ENCODE results near the gene TRIP12.
"Not testable (repeated sequence)": the region's sequence is repeated elsewhere in the genome, so short reads cannot be mapped to it uniquely, and the experiment has no call there.

Gene TRIP12

DNA sequence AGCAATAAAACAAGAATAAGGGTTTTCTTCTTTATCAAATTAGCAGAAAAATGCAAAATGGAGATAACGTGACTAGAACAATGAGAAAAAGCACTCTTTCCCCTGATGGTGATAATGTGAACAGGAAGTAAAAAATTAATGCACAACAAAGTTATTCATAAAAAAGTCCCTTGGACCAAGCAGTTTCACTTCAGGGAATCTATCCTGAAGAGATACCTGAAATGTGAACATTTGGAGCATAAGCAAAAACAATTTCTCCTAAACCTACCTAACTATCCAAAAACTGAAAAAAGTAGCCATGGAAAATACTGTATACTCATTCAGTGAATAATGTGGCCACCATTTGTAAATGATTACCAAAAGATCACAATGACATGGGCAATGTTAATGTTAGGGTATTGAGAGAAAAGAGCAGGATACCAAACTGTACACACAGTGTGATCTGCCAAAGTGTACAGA lies 48.7 kb downstream of the TRIP12 start:
- no peak for DNase-seq

DNA sequence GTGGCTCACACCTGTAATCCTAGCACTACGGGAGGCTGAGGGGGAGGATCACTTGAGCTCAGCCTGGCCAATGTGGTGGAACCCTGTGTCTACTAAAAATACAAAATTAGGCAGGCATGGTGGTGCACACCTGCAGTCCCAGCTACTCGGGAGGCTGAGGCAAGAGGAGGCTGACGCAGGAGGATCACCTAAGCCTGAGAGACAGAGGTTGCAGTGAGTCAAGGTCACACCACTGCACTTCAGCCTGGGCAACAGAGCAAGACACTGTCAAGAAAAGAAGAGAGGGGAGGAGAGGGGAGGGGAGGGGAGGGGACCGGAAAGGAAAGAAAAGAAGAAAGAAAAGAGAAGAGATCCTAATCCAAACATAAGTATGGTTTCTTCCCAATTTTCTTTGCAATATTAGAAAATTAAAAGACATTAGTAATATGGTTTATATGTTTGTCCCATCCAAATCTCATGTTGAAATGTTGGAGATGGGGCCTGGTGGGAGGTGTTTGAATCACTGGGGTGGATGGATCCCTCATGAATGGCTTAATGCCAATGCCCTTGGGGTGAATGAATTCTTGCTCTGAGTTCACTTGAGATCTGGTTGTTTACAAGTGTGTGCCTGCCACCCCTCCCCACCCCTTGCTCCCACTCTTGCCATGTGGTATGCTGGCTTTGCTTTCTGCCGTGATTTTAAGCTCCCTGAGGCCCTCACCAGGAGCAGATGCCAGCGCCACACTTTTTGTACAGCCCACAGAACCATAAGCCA lies 50.7 kb downstream of the TRIP12 start:
- DNase-seq, result no peak

DNA sequence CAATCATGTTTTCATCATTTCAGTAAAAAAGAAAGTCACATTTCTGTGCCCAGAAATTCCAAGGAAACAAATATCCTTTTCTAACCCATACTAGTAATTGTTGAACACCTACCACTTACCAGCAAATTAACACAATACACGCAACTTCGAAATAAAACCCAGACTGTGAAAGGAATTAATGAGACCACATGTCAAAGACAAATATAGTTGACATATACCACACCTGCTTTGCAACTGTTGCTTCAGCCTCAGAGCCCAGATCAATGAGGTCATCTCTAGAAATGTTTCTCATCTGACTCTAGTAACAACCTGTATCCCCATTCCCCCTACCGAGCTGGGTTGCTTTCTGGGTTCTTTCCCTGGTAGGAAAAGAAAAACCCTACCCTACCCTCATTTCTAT lies 52.6 kb downstream of the TRIP12 start:
- DNase-seq, result no peak

DNA sequence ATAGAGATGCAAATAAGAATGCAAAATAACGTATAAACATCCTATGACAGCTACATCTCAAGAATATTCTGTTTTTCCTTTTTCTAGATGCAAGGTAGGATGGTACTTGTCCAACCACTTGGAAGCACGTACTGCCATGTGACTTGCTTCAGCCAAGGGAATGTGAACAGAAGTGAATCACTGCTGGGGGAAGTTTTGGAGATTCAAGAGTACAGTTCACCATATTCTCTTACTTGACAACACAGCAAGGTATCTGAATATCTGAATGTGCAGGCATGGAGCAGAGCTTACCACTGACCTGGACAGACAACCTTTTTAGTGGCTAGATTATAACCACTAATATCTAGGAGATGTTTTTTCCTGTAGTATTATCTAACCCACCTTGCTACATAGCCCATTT lies 53.0 kb downstream of the TRIP12 start:
- DNase-seq, result no peak

DNA sequence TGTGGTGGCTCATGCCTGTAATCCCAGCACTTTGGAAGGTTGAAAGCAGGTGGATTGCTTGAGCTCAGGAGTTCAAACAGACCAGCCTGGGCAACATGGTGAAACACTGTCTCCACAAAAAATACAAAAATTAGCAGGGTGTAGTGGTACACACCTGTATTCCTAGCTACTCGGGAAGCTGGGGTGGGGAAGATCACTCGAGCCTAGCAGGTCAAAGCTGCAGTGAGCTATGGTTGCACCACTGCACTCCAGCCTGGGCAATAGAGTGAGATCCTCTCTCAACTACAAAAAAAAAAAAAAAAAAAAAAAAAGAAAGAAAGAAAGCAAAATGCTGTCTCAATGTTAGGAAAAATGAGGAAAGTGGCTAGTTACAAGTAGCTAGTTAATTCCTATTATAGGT lies 56.8 kb downstream of the TRIP12 start:
- DNase-seq, result no peak

DNA sequence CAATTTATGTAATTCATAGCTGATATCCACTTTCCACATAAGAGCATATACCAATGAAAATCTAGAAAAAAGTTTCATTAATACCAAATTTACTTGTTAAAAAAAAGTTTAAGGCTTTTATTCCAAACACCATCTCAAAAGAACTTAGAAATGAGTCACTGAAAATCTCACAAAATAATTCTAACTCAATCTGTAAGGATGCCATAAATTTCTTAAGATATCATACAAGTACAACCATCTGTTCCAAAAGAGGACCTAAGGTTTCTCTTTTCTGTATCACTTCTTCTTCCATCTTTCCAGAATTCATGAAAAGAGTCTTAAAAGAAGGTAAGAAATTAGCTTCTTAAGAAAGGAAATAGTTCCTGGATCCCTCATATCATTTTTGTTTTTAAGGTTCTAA lies 60.4 kb downstream of the TRIP12 start:
- no peak for DNase-seq

DNA sequence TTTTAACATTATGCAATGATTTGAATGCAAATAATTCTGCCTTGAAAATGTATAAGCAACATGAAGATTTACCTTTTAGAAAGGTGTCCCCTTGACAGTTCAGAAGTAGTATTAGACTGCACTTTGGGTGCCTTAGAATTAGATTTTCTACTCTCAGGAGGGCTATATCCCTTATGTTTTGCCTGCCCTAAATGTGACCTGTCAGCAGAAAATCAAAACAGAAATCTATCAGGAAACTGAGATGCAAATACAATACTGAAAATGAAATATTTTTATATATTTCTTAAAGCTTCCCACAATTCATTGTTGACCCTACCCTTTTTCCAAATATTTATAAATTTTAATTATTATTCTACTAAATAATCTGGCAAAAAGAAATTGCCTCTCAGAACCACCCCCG lies 61.5 kb downstream of the TRIP12 start:
- no peak for DNase-seq

DNA sequence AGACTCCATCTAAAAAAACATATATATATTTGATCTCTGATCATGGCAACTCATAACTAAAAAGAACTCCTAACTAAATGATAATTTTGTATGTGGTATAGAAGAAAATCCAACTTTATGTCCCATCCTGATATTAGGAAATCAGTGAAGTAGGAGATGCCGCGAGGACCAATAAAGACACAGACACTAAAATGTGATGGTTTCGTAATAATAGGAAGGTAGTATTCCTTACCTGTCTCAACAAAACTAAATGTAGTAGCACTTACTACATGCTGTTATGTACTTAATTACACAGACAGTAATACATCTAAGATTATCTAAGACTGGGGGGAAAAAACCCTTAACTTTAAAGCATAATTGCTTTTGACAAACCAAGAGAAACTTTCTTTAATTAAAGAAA lies 63.5 kb downstream of the TRIP12 start:
- no peak for DNase-seq

DNA sequence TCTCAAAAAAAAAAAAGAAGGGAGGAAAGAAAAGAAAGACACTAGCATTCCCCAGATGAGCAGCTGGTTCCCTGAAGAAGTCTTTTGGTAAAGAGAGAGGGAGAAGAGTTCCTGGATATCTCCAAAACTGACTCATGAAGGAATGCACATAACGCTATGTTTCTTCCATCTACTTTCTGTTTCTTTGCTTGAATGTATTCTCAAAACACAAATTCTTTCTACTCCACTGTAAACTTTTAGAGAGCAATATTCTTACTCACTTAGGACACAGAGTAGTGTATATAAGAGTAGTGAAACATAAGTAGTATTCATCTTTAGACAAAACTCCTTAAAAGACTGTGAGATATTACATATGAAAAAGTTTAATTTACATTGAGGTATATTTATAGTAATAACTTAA lies 64.2 kb downstream of the TRIP12 start:
- DNase-seq, result no peak

DNA sequence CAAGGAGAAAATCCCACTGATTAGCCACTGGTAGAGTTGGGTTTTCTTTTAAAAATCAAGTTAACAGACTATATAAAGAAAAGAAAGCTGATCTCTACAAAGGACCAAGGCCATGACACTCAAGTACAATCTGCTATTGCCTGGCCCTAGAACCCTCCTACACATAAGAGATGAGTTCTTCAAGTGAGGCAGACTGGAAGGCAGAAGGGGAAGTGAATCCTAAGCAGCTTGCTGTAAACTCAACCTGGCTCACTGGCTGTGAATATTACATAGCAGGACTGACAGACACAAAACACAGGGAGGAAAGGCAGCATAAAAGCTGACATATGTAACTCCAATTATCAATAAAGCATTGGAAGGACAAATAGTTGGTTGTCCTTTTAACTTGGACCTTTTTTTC lies 65.4 kb downstream of the TRIP12 start:
- DNase-seq, result no peak

DNA sequence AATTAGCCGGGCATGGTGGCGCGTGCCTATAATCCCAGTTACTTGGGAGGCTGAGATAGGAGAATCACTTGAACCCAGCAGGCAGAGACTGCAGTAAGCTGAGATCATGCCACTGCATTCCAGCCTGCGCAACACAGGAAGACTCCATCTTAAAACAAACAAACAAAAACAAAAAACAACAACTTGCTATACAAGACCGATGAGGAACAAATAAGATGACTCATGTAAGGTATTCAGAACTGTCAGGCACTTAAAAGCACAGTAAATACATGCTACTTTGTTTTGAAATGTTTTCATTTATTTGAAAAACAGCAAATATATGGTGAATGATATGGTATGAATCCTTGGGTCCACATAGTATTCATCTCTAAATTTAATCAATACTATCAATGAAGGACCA lies 66.7 kb downstream of the TRIP12 start:
- no peak for DNase-seq

DNA sequence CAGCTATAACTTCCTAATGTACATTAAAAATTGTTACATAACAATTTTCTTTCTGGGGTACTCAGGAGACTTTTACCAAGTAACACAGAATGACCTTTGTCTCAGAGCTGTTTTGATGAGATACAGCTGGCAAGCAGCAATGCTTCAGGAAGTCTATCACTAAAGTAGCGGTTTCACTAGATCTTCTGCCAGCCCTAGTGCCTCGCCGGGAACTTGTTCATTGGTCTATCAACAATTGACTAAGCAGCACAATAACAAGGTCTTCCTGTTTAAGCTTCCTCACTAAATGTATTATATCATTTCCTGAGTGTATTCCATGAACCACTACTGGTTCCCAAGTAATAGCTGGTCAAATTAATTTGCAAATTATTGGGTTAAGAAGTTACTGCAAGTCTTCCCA lies 69.2 kb downstream of the TRIP12 start:
- no peak for DNase-seq

DNA sequence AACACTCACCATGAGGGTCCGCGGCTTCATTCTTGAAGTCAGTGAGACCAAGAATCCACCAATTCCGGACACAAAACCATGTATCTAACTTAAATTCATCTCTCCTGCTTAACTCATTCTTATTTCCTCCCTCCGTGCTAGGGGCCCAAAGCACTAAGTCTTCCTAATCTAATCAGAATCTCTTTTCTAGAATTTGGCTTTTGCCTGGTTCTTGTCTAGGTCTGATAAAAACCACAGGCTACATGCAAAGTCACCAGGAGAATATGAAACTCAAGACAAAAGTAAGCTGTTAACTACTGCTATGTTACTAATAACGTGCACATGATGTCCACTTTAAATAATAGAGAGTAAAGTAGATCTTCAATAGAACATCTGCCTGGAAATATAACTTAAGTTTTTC lies 69.9 kb downstream of the TRIP12 start:
- DNase-seq, result no peak

DNA sequence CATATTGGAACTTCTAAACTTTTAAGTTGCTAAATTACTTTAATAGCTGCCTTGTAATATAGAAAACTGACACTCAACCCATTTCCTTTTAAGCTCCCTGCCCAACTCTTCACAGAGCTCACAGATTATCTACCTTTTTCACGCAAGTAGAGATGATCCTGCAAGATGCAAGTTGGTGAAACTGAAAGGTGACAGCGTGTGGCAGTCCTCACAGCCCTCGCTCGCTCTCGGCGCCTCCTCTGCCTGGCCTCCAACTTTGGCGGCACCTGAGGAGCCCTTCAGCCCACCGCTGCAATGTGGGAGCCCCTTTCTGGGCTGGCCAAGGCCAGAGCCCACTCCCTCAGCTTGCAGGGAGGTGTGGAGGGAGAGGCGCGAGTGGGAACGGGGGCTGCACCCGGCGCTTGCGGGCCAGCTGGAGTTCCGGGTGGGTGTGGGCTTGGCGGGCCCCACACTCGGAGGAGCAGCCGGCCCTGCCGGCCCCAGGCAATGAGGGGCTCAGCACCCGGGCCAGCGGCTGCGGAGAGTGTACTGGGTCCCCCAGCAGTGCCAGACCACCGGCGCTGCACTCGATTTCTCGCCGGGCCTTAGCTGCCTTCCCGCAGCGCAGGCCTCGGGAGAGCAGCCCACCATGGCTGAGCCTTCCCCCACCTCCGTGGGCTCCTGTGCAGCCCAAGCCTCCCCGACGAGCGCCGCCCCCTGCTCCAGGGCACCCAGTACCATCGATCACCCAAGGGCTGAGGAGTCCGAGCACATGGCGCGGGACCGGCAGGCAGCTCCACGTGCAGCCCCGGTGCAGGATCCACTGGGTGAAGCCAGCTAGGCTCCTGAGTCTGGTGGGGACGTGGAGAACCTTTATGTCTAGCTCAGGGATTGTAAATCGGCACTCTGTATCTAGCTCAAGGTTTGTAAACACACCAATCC lies 71.2 kb downstream of the TRIP12 start:
- not testable (repeated sequence) for DNase-seq

DNA sequence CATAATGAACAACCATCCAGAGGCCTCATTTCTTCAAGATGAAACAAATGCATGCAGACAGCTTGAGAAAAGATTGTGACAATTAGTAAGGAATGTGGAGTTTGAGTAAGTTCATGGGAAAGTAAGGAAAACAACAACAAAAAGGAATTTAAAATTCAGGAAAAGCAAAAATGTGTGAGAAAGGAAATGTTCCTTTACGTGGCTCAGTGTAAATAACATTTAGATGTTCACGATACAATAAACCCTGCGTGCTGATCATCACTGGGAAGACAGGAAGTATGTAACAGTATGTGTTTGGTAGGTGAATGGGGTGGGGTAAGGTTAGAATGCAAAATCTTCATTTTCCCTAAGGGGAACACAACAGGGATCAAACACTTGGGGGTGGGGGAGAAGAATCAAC lies 72.7 kb downstream of the TRIP12 start:
- no peak for DNase-seq

DNA sequence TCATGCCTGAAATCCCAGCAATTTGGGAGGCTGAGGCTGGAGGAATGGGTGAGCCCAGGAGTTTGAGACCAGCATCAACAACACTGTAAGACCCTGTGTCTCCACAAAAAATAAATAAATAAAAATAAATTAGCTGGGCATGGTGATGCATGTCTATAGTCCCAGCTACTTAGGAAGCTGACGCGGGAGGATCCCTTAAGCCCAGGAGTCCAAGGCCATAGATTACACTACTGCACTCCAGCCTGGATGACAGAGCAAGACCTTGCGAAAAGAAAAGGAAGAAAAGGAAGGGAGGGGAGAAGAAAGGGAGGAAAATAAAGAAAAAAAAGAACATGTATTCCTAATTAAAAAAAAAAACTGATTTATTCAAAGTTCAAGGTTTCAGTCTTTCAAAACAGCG lies 78.2 kb downstream of the TRIP12 start:
- DNase-seq, result no peak

DNA sequence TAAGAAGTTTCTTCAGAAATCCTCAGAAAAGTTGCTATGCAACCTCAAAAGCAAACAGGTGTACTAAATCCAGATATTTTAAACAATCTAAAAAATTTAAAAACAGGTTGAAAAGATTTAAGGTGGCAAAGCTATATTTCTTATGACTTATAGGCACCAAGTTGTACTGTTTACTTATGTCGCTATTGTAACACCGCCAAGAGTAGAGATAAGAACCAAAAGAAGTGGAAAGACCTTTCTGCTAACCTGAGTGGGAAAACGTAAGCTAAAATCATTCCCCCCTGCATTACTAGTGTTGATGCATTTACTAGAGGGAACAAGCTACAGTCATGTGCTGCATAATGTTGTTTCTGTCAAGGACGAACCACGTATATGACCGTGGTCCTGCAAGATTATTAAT lies 83.1 kb downstream of the TRIP12 start:
- no peak for DNase-seq

DNA sequence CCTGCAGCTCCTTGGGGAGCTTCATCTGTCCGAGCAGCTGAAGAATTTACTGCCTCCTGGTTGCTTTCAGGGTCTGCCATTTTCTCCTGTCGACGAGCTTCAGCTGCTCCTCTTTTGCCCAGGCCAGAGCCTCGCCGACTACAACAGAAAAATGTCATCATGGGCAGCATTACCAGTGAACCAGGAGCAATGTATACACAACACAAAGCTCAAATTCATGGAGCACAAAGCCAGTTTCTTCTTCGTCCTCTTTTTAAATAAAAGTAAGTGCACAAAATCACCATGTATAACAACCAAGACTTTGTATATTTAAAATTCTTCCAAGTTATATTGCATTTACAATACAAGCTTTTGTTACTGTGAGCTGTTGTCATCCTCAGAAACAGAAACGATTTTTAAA lies 85.0 kb downstream of the TRIP12 start:
- no peak for DNase-seq

DNA sequence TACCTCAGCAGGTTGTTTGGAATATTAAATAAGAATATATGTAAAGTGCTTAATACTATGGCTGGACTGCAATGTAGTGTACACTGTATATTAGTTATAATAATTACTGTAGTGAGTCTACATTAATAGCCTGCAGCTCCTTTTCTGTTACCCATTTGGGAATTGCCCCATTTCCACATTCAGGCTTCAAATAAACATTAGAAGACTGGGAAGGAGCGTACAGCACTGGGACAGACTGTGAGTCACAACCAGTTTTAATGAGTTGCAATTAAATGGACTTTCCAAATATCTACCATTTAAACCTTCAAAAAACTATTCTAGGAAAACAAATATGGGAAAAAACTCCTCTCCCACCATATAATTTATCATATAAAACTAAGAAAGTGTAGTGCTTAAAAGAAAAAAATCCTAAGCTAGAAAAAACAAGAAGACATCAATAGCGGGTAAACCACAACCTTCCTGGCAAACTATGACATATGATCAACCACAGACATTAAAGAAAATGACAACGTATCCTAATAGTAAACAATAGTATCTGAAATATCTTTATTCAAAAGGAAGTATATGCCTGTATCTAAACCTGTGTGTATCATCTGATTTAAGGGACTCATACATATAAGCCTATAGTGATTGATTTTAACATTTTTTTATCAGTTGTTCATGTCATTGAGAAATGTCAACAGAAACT lies 86.1 kb downstream of the TRIP12 start:
- DNase-seq, result no peak

DNA sequence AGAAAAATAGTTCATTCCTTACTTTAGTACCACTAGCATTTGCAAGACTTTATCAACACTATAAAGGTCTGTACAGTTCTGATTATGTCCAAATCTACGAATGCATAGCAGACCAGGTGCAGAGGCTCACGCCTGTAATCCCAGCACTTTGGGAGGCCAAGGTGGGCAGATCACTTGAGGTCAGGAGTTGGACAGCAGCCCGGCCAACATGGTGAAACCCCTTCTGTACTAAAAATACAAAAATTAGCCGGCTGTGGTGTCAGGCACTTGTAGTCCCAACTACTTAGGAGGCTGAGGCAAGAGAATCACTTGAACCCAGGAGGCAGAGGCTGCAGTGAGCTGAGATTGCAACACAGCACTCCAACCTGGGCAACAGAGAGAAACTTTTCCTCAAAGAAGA lies 87.4 kb downstream of the TRIP12 start:
- not testable (repeated sequence) for DNase-seq

DNA sequence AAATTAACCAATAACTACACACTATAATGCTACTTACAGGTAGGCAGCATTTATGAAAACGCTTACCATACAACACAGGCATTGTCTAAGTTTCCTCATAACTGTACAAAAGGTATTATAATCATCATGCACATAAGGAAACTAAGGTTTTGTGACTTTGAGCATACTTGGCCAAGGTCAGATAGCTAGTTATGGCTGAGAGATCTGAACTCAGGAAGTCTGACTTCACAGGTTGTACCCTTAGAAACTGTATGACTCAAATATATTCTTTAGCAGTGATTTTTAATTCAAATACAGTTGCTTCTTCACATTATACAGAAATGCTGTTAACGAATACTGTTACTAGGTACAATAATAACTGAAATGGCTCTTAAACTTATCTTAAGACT lies 89.3 kb downstream of the TRIP12 start:
- DNase-seq, result no peak

DNA sequence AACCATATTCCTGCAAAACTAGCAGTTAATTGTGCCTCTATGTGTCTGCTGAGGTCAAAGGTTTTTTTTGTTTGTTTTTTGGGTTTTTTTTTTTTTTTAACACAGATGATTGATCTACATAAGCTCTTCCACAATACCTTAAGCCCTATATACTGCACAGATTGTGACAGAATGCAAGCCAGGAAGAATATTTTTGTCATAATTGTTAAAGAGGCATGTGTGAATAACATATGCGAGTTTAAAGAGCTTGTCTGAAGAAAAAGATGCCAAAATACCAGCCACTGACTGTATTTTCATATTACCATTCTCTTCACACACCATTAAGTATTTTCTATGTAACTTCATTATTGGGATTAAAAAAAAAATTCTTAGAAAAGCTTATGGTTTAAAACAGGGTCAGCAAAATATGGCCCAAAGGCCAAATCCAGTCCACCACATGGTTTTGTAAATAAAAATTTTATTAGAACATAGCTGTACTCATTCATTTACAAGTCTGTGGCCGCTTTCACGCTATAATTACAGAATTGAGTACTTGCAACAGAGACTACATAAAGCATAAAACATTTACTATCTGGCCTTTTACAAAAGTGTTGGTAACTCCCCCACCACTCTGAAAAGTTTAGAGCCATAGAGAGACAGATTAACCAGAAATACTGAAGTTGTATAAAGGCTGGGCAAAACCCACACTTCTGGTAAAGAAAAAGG lies 89.9 kb downstream of the TRIP12 start:
- DNase-seq, result no peak

DNA sequence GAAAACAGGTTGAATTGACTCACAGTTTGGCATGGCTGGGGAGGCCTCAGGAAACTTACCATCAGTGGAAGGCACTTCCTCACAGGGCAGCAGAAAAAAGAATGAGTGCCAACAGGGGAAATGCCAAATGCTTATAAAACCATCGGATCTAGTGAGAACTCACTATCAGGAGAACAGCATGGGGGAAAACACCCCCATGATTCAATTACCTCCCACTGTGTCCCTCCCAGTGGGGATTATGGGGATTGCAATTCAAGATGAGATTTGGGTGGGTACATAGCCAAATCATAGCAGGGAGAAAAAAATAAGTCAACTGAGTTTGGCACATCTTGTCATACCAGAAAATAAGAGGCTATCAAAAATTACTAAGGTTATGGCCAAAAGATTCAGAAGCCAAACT lies 96.3 kb downstream of the TRIP12 start:
- DNase-seq, result no peak

All from NK-92 treated with Interleukin-12 subunit alpha and Interleukin-12 subunit beta, amount 100 ng/mL, for 24 hours (cell line).